Left renal cortex interstitium (tissue), 4 donors: Measurements from ENCODE around the gene DPP6. TPM values are rescaled to one million over a fixed set of nuclear protein-coding genes. Genes with fewer than 3 reads are reported as not detected.
"Not testable (repeated sequence)": the region's sequence is repeated elsewhere in the genome, so short reads cannot be mapped to it uniquely, and the experiment has no call there.

ENCODE experiments used
- DNase-seq, 4 donors: peaks; one replicate each; pipeline ENCODE4 v3.0.0-alpha.2; 2013; ENCODE audit warnings: low read depth in 4 of 4, low spot score in 2 of 4, missing footprints in 1 of 4
- polyA plus RNA-seq, 4 donors: library from polyadenylated mRNA; unstranded; fragments of 120-200 nt; gene quantifications; one replicate each; pipeline ENCODE4 v1.2.1, GENCODE V29; 2013; ENCODE audit not compliant: insufficient read length in 4 of 4

DPP6 gene
- polyA plus RNA-seq, 4 donors, result 44.0 to 60.4 (median 52.3) TPM

DNA sequence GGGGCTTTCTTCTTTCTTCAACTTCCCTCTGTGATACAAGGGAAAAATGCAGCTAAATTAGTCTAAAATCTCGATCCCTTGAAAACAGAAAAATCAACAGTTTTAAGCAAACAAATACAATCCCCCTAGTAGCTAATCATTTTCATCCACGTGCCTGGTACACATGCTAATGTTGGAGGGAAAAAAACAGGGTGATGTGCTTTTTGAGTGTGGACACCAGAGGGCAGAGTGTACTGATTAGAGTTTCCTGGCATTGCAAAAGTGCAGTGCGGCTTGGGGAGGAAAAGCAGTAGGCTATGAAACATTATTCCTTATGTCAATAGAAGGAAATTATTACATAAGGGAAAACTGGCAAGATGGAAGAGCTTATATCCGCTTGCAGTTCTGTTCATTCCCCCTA is 19.6 kb downstream of the DPP6 start:
- not testable (repeated sequence) for DNase-seq

DNA sequence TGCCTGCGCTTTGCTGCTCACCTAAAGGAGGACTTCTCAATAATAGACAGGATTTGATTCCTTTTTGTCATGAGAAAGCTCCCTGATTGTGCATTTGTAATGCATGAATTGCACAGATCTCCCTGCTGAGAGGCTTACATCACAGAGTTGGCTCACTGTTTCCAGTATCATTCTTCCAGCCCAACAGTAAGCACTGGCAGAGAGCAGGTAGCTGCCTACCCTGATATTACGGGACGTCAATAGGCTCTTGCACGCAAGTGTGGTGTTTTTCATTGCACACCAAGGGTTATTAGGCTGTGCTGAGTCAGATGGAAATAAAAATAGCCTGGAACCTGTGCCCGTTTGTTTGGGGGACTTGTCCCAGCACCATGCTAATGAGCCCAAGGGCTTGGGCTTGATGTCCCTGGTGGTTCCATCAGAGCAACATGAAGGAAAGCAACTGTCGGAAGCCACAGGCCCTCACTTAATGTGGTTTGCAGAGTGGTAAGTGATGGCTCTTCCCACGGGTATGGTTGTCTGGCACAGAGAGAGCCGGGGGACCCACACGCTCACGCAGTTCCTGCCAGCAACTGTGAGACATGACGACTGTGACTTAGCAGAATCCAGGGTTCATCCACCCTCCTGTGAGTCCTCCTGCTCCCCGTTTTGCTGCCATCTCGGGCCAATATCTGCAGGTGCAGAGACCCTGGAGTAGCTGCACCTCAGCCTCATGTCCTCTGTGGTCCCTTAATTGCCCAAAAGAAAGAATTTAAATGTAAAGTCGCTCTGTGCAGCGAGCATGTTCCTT is 20.4 kb downstream of the DPP6 start:
- DNase-seq, result not testable (repeated sequence)

DNA sequence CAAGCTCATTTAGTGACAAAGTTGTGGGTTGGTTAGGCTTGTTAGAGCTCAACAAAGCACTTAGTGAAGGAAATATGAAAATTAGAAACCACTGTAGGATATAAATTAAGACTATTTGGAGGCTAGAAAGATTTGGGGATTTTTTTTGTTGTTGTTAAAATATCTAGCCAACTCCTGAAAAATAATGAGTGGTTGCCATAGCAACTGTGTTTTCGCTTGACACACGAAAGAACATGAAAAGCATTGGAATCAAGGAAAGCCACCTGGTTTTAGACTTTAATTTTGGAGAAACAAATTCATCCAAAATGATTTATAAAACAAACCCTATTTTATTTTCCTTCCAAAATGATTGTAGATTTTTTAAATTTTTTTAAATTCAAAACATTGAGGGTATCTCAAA is 26.3 kb downstream of the DPP6 start:
- DNase-seq, result not testable (repeated sequence)

DNA sequence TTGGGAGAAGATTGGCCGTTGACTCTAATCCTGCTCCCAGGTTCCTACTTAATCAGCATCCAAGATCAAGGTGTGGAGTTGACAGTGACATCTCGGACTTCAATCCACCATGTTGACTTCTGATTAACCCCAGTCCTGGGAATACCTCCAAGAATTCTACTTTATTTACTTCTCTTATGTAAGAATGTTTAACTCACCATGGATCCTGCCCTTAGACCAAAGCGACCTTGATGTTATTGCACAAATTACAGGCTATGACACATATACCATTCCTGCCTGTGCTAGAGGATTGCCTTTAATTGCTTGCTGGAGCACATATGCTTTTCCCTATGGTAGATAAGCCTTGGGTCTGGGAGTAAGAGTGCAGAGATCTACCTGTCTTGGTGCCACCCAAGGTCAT is 28.1 kb downstream of the DPP6 start:
- not testable (repeated sequence) for DNase-seq

DNA sequence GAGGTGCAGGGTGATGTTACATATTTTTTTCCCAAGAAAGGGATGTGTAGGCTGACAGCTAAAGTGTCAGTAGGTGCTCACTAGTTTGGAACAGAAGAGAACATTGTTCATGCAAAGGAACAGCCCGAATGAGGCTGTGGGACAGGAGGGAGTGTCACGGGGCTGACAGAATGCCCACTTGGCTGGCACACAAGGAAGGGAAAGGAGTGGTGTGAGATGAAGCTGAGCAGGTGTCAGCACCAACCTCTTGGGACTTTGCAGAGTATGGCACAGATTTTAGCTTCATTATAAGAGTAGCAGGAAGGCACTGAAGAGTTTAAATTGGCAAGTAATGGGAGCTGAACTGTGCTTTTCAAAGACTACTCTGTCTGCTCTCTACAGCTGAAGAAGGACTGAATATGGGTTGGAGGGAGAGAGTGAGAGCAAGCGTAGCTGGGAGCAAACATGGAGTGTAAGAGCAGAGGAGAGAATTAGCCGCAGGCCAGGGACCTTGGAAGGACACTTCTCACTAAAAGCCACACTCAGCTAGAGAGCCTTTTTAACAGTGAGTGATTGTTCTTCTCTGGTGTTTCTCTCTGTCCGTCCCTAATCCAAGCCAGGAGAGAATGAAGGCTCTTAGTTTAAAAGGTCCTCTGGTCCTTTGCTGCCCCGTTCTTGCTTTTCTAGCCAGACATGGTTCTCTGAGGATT is 35.0 kb downstream of the DPP6 start:
- DNase-seq, result not testable (repeated sequence)

DNA sequence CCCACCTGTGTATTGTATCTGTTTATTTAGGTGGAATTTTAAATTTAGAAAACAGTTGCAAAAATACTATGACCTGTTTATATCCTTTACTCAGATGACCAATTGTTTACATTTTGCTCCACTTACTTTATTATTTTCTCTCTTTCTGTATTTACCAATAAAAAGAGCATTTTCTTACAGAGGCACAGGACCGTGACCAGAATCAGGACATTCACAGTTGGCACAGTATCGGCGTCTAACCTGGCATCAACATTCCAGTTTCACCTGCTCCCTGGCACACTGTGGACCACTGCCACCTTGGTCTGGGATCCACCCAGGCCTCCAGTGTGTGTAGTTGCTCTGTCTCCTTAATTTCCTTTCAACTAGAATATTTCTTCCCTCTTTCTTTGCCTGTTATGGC is 39.9 kb downstream of the DPP6 start:
- DNase-seq, result not testable (repeated sequence)

DNA sequence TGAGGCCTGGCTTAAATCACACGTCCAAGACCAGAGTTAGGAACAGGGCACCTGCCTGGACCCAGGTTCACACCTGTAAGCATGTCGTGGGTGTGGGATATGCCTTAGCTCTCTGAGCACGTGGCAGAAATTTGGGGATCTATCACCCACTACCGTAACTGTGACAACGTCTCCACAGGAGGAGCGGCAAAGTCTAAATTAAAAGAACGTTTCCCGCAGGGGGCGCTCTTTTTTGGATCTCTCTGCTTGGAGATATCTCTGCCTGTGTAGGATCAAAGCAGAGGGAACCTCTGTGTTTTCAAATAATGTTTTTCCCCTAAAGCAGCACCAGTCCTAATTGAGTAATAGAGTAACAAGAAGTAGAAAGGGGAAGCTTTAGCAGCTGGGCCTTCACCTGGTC is 43.0 kb downstream of the DPP6 start:
- not testable (repeated sequence) for DNase-seq

DNA sequence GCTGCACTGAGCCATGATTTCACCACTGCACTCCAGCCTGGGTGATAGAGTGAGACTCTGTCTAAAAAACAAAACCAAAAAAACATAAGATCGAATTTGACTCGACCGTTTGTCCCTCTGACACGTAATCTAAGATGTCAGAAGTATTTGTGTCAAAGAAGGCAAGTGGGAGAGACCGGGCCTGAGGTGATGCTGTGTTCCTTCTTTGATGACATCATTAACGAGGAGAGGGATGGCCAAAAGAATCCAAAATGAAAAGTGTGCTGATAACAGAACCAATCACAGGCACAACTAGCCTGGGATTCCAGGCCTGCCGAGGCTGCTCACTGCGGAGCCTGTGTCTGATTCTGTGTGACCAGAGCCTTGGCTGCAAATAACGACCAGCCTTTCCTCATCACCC is 52.9 kb downstream of the DPP6 start:
- not testable (repeated sequence) for DNase-seq

DNA sequence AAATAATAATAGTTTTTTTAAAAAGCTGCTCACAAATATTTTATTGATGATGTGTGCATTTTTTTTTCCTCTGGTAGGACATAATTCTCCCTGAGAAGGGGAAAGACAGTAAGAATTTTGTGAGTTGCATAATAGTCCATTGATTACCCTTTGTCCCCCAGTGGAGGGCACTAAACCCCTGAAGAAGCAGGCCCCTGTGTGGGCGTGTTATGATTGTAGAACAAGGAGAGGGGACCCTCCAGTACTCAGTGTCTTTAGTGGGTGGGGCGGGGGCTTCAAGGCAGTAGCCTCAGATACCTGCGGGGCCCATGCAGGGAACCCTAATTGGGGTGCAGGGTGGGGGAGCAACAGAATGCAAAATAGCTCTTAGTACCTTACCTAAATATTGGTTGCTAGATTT is 57.4 kb downstream of the DPP6 start:
- DNase-seq, result not testable (repeated sequence)

DNA sequence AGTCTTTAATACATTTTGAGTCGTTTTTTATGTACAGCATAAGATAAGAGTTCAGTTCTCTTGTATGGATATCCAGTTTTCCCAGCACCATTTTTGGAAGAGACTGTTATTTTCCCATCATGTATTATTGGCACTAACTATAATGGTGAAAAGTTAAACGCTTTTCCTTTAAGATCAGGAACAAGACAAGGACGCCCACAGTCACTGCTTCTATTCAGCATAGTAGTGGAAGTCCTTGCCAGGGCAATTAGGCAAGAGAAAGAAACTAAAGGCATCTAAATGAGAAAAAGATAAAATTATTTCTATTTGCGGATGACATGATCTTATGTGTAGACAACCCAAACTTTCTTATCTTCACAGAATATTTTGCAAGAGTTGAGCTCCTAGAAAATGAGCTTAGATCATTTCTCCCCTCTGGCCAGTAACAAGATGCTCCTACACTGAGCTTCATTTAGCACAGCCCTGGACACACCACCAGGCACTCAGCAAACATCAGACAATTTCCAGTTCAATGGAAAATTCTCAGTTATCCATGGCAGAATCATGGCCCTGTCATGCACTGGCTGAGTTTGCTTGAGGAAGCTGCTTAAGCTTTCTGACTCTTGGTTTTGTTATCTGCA is 61.6 kb downstream of the DPP6 start:
- DNase-seq, result not testable (repeated sequence)

DNA sequence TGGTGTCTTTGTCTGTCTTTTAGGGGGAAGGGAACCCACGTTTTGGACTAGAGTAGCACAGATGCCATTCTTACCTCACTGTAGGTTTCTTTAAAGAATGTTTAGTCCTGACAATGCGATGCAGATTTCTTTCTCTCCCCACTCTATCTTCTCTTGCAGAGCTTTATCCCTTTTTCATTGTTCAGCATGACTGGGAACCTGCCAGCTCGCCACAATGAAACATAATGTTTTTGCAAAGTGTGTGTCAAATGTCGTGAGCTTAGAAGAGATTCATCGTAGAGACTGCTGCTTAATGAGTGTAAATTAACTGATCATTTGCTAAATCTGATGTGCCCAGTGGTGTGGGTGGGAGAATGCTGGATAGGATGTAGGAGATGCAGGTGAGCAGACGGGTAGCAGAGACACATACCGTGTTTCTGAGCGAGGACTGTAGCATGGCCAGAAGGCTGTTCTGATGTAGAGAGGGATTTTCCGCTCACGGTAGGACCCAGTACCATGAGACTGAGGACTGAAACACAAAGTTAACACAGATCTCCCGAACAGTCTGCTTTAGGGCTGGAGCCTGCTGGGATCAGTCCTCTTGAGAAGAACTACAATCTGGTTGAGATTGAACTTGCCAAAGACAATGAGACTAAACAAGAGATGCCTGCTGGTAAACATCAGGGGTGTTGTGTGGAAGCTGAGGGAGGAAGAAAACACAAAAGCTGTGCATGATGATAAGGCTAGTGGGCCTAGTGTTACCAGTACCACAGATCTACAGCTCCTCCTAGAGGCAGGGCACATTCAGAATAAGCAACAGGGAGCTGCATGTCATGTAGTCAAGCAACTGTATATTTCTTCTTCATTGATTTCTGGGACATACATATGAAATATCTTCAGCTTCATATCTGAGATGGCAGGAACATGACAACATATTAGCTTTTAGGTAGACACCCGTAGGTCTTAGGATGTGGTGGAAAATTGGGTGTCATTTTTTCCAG is 65.5 kb downstream of the DPP6 start:
- not testable (repeated sequence) for DNase-seq

DNA sequence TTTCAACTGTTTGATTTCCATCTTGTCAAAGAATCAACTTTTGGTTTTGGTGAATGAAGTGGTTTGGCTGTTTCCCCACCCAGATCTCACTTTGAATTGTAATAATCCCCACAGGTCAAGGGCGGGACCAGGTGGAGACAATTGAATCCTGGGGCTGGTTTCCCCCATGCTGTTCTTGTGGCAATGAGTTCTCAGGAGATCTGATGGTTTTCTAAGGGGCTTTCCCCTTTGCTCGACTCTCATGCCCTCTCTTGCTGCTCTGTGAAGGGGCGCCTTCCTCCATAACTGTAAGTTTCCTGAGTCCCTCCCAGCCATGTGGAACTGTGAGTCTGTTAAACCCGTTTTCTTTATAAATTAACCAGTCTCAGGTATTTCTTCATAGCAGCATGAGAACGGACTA is 68.6 kb downstream of the DPP6 start:
- DNase-seq, result not testable (repeated sequence)

DNA sequence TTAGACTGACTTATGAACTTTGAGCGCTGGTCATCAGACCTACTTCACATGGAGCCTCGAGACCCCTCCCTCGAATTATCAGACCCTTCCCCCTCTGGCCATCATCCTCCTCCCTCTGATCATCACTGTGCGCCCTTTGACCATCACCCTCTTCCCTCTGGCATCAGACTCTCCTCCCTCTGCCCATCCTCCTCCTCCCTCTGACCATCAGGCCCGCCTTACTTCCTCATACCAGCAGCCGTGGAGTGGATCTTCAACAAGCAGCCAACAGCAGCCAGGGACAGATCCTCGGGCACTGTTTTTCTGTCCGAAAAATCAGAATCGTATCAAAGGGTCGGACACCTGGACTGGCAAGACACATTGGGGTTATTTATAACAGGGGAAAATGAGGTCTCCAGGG is 70.5 kb downstream of the DPP6 start:
- DNase-seq, result not testable (repeated sequence)

DNA sequence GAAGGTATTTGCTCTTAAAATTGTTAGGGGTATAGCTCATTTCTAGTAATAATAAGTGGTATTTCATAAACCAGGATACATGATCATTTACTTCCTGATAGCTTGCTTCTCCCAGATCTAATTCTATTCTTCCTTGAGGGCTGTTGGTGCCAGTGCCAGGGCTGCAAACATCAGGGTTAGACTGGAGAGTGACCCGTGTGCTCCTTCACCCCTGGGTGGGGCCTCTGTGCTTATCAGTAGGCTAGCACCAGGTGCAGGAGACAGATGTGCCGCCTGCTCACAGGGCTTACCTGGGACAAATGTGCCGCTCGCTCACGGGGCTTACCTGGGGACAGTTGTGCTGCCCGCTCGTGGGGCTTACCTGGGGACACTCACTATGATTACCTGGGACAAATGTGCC is 71.2 kb downstream of the DPP6 start:
- not testable (repeated sequence) for DNase-seq

DNA sequence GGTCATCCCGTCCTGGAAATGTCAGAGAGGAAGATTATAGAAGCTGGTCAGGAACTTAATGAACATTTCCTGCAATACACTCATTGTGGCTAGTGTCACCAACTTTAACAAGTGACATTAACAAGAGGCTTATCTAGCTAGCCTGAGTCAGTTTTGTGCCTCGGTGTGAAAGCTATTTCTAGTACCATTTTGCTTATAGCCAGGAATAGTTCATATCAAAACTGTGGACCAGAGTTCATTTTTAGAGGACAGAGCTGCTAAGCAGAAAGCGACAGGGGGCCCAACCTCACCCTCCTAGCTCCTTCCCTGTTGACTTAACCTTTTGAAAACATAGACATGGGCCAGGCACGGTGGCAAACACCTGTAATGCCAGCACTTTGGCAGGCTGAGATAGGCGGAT is 76.9 kb downstream of the DPP6 start:
- DNase-seq, result not testable (repeated sequence)

DNA sequence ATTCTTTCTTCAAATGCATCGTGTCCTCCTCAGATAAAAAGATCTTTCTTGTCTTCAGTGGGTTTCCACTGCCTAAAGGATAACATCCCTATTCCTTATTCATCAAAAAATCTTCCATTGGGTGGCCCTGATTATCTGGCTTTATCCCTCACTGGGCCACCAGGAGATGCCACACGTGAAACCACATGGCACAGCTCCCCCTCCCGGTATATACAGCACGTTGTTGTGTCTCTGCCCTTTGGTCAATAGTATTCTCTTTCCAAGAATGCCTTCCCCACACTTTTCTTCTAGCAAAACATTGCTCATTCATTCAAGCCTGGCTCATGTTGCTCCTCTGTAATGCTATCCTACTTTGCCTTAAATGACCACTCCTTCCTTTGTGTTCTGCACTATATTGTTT is 80.4 kb downstream of the DPP6 start:
- DNase-seq, result not testable (repeated sequence)

DNA sequence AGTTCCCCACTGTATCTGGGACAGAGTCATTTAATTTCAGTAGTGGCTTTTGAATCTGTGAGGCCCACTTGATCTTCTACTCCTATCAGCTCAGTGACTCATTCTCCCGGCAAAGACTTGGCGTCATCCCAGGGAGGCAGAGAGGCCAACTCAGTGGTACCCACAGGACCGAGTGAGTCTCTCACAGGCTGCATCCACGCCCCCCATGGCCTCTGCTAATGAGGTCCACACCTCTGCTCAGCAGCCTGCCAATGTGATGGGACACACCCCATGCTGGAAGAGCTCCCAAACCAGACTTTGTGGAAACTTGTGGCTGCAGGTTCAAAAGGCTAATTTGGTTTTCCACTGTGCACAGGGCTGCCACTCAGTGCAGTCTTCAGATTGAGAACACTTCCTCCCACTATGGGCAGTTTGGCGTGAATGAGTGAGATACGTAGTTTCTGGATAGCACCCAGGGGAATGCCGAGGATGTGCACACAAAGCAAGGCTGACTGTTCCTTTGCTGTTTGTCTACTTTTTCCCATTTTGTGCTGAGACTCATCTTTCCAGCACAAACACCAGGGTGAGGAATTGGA is 81.6 kb downstream of the DPP6 start:
- DNase-seq, result not testable (repeated sequence)

DNA sequence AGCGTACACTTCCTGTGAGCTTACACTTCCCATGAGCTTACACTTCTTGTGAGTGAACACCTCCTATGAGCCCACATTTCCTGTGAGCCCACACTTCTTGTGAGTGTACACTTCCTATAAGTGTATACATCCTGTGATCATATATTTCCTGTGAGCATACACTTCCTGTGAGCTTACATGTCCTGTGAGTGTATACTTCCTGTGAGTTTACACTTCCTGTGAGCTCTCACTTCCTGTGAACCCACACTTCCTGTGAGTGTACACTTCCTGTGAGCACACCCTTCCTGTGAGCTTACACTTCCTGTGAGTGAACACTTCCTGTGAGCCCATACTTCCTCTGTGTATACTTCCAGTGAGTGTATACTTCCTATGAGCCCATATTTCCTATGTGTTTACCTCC is 82.5 kb downstream of the DPP6 start:
- not testable (repeated sequence) for DNase-seq

DNA sequence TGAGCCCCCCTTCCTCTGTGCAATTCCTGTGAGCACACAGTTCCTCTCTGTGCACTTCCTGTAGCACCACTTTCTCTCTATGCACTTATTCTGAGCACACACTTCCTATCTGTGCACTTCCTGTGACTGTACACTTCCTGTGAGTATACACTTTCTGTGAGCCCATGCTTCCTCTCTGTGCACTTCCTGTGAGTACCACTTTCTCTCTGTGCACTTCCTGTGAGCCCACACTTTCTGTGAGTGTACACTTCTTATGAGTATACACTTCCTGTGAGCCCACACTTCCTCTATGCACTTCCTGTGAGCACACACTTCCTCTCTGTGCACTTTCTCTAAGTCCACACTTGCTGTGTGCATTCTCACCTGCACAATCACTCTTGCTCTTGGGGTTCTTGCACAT is 83.4 kb downstream of the DPP6 start:
- DNase-seq, result not testable (repeated sequence)
